ENCODE measurements around the gene OSBPL5.

DNA sequence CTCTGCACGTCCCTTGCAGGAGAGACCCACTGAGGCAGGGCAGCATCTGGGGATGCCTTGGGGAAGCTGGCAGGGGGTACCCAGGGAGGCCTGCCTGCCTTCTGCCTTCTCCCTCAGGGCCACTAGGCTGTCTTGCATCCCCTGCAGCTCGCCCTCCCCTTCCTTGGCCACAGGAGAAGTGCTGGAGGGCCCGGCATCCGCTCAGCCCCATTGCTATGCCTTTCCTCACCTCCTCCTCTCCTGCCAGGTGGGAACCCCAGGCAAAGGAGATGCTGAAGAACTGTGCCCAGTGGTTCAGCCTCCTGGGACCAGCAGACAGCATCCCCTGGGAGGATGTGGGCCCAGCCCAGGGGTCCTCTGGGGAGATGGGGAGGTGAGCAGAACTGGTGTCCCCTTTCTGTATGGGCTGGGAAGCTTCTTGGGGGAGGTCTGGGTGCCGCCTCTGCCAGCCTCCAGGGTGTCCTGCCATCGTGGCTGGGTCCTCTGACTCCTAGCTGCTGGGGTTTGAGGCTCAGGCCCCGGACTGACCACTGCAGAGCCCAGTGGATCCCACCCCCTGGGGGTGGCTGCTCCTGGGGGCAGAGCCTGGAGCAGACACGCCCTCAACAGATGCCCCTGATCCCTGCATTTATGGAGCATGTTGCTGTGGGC lies 32.9 kb upstream of the OSBPL5 start:
- TF ChIP-seq ASH1L (IDR thresholded peaks at IDR 0.05; ENCODE audit: borderline replicate concordance, low read depth, partially characterized antibody), result no peak
- no peak for TF ChIP-seq CREB1 (IDR thresholded peaks at IDR 0.05)
- TF ChIP-seq CREB1 (CRISPR knock-in tag; IDR thresholded peaks at IDR 0.05), result no peak
- TF ChIP-seq E2F3 (CRISPR knock-in tag; IDR thresholded peaks at IDR 0.05), result no peak
- TF ChIP-seq JUND (IDR thresholded peaks at IDR 0.05; ENCODE audit: borderline replicate concordance, low read depth, low read length), result no peak
- no peak for TF ChIP-seq JUND (tag; IDR thresholded peaks at IDR 0.05; ENCODE audit: borderline replicate concordance, low read depth, low read length)
- no peak for TF ChIP-seq POLR2AphosphoS5 (IDR thresholded peaks at IDR 0.05; ENCODE audit: control insufficient read depth, insufficient read depth, low read depth, low read length)
- no peak for TF ChIP-seq ZBTB17 (CRISPR knock-in tag; IDR thresholded peaks at IDR 0.05)
- TF ChIP-seq, protein P1, sequence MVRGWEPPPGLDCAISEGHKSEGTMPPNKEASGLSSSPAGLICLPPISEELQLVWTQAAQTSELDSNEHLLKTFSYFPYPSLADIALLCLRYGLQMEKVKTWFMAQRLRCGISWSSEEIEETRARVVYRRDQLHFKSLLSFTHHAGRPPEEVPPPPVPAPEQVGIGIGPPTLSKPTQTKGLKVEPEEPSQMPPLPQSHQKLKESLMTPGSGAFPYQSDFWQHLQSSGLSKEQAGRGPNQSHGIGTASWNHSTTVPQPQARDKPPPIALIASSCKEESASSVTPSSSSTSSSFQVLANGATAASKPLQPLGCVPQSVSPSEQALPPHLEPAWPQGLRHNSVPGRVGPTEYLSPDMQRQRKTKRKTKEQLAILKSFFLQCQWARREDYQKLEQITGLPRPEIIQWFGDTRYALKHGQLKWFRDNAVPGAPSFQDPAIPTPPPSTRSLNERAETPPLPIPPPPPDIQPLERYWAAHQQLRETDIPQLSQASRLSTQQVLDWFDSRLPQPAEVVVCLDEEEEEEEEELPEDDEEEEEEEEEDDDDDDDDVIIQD (CRISPR knock-in tag; IDR thresholded peaks at IDR 0.05), result no peak
